Cerebellar cortex (tissue), 1 donor: ENCODE measurements around the gene DNAH10.
"Not testable (repeated sequence)": the region's sequence is repeated elsewhere in the genome, so short reads cannot be mapped to it uniquely, and the experiment has no call there.

Experiments used
- DNase-seq: peaks from one replicate; pipeline ENCODE4 v3.0.0-alpha.2; 2015; ENCODE audit warnings: low spot score

The DNAH10 gene

GRCh38 chr12:123907726-123908476 lies 145.8 kb downstream of the DNAH10 start:
- DNase-seq = peak; percentile 63

GRCh38 chr12:123908884-123909725 lies 147.0 kb downstream of the DNAH10 start:
- peak; percentile 28 for DNase-seq

- DNase-seq = no peak
Measured at GRCh38 chr12:123910057-123910456, 148.0 kb downstream of the DNAH10 start.

- peak; percentile 63 for DNase-seq
Measured at GRCh38 chr12:123910761-123911193, 148.7 kb downstream of the DNAH10 start.

- not testable (repeated sequence) for DNase-seq
Measured at GRCh38 chr12:123911672-123912409, 149.7 kb downstream of the DNAH10 start.

GRCh38 chr12:123912415-123913380 lies 150.6 kb downstream of the DNAH10 start:
- peak; percentile 25 for DNase-seq

GRCh38 chr12:123914726-123915333 lies 152.7 kb downstream of the DNAH10 start:
- no peak for DNase-seq

- DNase-seq = no peak
Measured at GRCh38 chr12:123916729-123917128, 154.6 kb downstream of the DNAH10 start.

- DNase-seq = no peak
Measured at GRCh38 chr12:123917337-123917850, 155.3 kb downstream of the DNAH10 start.

GRCh38 chr12:123919980-123920360 lies 157.9 kb downstream of the DNAH10 start:
- no peak for DNase-seq

- DNase-seq = no peak
Measured at GRCh38 chr12:123923038-123923437, 160.9 kb downstream of the DNAH10 start.

- DNase-seq = no peak
Measured at GRCh38 chr12:123923927-123924326, 161.8 kb downstream of the DNAH10 start.

GRCh38 chr12:123924539-123924938 lies 162.4 kb downstream of the DNAH10 start:
- DNase-seq = no peak

GRCh38 chr12:123928274-123928865 lies 166.3 kb downstream of the DNAH10 start:
- peak; percentile 13 for DNase-seq

- DNase-seq = no peak
Measured at GRCh38 chr12:123928897-123929296, 166.8 kb downstream of the DNAH10 start.

GRCh38 chr12:123929946-123930583 lies 168.0 kb downstream of the DNAH10 start:
- no peak for DNase-seq

GRCh38 chr12:123931686-123932321 lies 169.7 kb downstream of the DNAH10 start:
- no peak for DNase-seq

GRCh38 chr12:123933214-123933613 lies 171.1 kb downstream of the DNAH10 start:
- DNase-seq = no peak

- no peak for DNase-seq
Measured at GRCh38 chr12:123934016-123934620, 172.0 kb downstream of the DNAH10 start.
